Smooth muscle cell (in vitro differentiated cells): ENCODE measurements around the gene KANTR. TPM values are rescaled to one million over a fixed set of nuclear protein-coding genes. Genes with fewer than 3 reads are reported as not detected.

ENCODE experiments used
- DNase-seq: peaks from one replicate; lab custom pipeline; 2025; ENCODE audit not compliant: unreplicated experiment; lab: John Stamatoyannopoulos, UW
- H2AFZ ChIP-seq: fragments of 200-600 bp; sonication (generic); 2 replicates; pipeline ENCODE4 v1.6.0; 2016; ENCODE audit warnings: antibody characterized with exemption, low read depth, mild to moderate bottlenecking
- H3F3A ChIP-seq: fragments of 200-600 bp; sonication (generic); 2 replicates; pipeline ENCODE4 v1.6.0; 2017; ENCODE audit warnings: antibody characterized with exemption, low read depth
- H3K27ac ChIP-seq: fragments of 200-600 bp; sonication (generic); 2 replicates; pipeline ENCODE4 v1.5.1; 2016; ENCODE audit warnings: low read depth, mild to moderate bottlenecking
- H3K27me3 ChIP-seq: fragments of 200-600 bp; sonication (generic); 2 replicates; pipeline ENCODE4 v1.6.1; 2016; ENCODE audit warnings: low read depth, mild to moderate bottlenecking
- H3K36me3 ChIP-seq: fragments of 200-600 bp; sonication (generic); 2 replicates; pipeline ENCODE4 v1.5.1; 2016; ENCODE audit warnings: low read depth
- H3K4me1 ChIP-seq: fragments of 200-600 bp; sonication (generic); 2 replicates; pipeline ENCODE4 v1.5.1; 2016; ENCODE audit warnings: low read depth
- H3K4me2 ChIP-seq: fragments of 200-600 bp; sonication (generic); 2 replicates; pipeline ENCODE4 v1.6.0; 2016; ENCODE audit warnings: mild to moderate bottlenecking
- H3K4me3 ChIP-seq: fragments of 200-600 bp; sonication (generic); 2 replicates; pipeline ENCODE4 v1.5.1; 2016; ENCODE audit warnings: mild to moderate bottlenecking
- H3K79me2 ChIP-seq: fragments of 200-600 bp; sonication (generic); 2 replicates; pipeline ENCODE4 v1.6.0; 2016; ENCODE audit warnings: low read depth, mild to moderate bottlenecking
- H3K9ac ChIP-seq: fragments of 200-600 bp; sonication (generic); 2 replicates; pipeline ENCODE4 v1.6.0; 2016; ENCODE audit warnings: low read depth
- H3K9me3 ChIP-seq: fragments of 200-600 bp; sonication (generic); replicated peaks from 2 replicates; pipeline ENCODE4 v1.5.1; 2016; ENCODE audit warnings: low read depth
- H4K20me1 ChIP-seq: fragments of 200-600 bp; sonication (generic); 2 replicates; pipeline ENCODE4 v1.6.0; 2016; ENCODE audit warnings: low read depth
- WGBS: methylation state at CpG from one replicate; pipeline ENCODE4 v1.1.7; 2016; ENCODE audit warnings: low lambda C conversion rate; 5-methylcytosine and 5-hydroxymethylcytosine counted together
- polyA plus RNA-seq: library from polyadenylated mRNA; unstranded; fragments of >200 nt; fragmentation: Nextera tagmentation; extraction: Ambion mirVana; gene quantifications from 2 replicates; pipeline ENCODE4 v1.2.1, GENCODE V29; 2016
- total RNA-seq: library from RNA; depleted of rRNA; stranded (reverse); fragments of >200 nt; gene quantifications from 2 replicates; pipeline ENCODE4 v1.2.3, GENCODE V29; 2014
- TF ChIP-seq, protein P1 (sequence below): fragments of 200-600 bp; sonication (generic); IDR thresholded peaks from 2 replicates; pipeline ENCODE4 v1.5.1; 2017; ENCODE audit warnings: borderline replicate concordance, mild to moderate bottlenecking, antibody characterized with exemption; ENCODE audit not compliant: insufficient read depth, poor library complexity, severe bottlenecking

The KANTR gene
- total and polyA plus RNA-seq, 2 experiments from 2014 or later, result 2.6 to 7.9 TPM

DNA sequence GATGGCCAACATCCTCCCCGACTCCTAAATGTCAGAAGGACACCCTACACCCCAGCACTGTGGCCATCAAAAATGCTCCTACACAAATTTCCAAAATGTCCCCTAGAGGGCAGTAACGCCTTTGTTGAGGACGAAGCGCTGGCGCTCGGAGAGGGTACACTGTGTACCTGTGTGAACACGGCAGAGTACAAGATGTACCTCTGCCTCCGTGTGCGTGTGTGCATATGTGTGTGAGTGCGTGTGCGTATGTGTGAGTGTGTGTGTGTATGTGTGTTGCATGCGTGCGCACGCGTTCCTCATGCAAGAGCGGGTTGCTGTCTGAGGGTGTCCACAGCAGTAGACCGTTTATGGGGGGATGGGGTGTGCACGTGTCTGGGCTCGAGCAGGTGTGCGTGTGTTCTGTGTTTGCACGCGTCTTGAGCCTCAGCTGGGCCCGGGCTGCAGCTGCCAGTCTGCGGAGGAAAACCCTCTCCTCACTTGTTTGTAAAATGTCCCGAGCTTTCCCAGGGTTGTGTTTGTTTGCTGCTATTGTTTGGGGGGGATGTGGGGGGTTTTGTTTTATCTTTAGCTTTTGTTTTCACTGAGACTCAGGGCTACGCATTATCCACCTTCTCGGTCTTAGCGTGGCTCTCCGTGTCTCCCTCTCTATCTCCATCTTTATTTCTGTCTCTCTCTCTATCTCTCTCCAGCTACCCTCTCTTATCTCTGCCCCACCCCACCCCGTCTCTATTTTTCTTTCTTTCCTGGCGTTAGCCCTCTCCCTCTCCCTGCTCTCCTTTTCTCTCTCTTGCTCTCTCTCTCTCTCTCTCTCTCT lies 22.1 kb upstream of the KANTR start:
- no peak for DNase-seq
- H3K4me1 ChIP-seq, result peaks cover 3% of the 10 kb centered on the region
- H3K9me3 ChIP-seq, result no peaks in the 10 kb centered on the region
- H2AFZ ChIP-seq, result no peak overlapping the region
- no peaks in the 10 kb centered on the region for H3F3A ChIP-seq
- peaks cover 7% of the 10 kb centered on the region for H4K20me1 ChIP-seq
- no peak overlapping the region for H3K27ac ChIP-seq
- peak overlapping the region; percentile 50 for H3K4me2 ChIP-seq
- H3K79me2 ChIP-seq, result no peaks in the 10 kb centered on the region
- WGBS, result 49% methylated on average over 31 of the region's 31 CpGs
- H3K27me3 ChIP-seq, result no peaks in the 10 kb centered on the region
- TF ChIP-seq, protein P1, sequence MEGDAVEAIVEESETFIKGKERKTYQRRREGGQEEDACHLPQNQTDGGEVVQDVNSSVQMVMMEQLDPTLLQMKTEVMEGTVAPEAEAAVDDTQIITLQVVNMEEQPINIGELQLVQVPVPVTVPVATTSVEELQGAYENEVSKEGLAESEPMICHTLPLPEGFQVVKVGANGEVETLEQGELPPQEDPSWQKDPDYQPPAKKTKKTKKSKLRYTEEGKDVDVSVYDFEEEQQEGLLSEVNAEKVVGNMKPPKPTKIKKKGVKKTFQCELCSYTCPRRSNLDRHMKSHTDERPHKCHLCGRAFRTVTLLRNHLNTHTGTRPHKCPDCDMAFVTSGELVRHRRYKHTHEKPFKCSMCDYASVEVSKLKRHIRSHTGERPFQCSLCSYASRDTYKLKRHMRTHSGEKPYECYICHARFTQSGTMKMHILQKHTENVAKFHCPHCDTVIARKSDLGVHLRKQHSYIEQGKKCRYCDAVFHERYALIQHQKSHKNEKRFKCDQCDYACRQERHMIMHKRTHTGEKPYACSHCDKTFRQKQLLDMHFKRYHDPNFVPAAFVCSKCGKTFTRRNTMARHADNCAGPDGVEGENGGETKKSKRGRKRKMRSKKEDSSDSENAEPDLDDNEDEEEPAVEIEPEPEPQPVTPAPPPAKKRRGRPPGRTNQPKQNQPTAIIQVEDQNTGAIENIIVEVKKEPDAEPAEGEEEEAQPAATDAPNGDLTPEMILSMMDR, result peak; percentile 49
- peak overlapping the region; percentile 36 for H3K4me3 ChIP-seq
- H3K36me3 ChIP-seq, result no peaks in the 10 kb centered on the region
- H3K9ac ChIP-seq, result no peak overlapping the region

DNA sequence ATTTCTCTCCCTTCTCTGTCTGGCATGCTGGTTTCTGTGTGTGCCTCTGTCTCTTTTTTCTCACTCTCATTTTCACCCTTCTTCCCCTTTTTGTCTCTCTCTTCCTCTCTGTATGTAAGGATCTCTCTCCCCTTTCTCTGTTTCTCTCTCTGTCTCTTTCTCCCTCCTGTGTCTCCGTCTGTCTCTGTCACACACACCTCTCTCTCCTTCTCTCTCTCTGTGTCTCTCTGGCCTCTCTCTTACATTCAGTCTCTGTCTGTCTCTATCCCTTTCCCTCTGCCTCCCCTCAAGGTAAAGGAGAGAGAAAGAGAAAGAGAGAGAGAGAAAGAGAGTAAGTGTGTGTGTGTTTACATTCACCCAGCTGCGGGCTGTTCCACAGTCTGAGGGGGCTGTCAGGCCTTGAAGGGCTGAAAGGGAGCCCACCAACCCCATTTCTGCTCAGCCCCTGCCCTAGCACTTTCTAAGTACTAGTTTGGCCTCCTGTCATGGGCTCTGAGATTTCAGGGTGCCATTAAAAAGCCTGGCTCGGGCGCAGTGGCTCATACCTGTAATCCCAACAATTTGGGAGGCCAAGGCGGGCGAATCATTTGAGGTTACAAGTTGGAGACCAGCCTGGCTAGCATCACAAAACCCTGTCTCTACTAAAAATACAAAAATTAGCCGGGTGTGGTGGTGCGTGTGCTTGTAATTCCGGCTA lies 21.4 kb upstream of the KANTR start:
- Histone ChIP-seq H3K9ac (no peak overlapping the region), H3K36me3 (no peaks in the 10 kb centered on the region), H3K27me3 (no peaks in the 10 kb centered on the region), H3K9me3 (no peaks in the 10 kb centered on the region), H3K4me1 (peaks cover 3% of the 10 kb centered on the region), H3K4me3 (no peak overlapping the region), H3F3A (no peaks in the 10 kb centered on the region), H3K27ac (no peak overlapping the region), H3K79me2 (no peaks in the 10 kb centered on the region), H3K4me2 (no peak overlapping the region), H4K20me1 (peaks cover 7% of the 10 kb centered on the region), H2AFZ (no peak overlapping the region)
- WGBS, result 84% methylated on average over 9 of the region's 9 CpGs
- no peak for DNase-seq
- TF ChIP-seq, protein P1, result no peak

DNA sequence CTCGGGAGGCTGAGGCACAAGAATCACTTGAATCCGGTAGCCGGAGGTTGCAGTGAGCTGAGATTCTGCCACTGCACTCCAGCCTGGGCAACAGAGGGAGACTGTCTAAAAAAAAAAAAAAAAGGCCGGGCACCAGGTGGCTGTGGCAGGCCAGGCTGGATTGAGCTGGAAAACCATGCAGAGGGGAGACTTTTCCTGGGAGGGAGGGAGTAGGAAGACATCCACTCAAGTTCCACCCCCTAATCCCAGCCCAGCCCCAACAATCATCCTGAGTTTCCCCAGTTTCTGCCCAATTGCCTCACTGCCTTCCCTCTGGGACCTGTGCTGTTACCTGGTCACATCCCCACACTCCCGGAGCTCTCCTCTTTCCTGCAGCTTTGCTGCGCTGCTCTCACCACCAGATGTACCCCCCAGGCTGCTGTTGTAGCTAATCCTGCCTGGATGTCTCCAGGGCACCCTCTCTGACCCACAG lies 20.8 kb upstream of the KANTR start:
- Histone ChIP-seq H3K27me3 (no peaks in the 10 kb centered on the region), H3K9me3 (no peaks in the 10 kb centered on the region), H3K9ac (no peak overlapping the region), H4K20me1 (peaks cover 7% of the 10 kb centered on the region), H3F3A (no peaks in the 10 kb centered on the region), H3K36me3 (no peaks in the 10 kb centered on the region), H3K4me3 (no peak overlapping the region), H2AFZ (no peak overlapping the region), H3K4me1 (peaks cover 3% of the 10 kb centered on the region), H3K79me2 (no peaks in the 10 kb centered on the region), H3K4me2 (no peak overlapping the region), H3K27ac (no peak overlapping the region)
- TF ChIP-seq, protein P1, result no peak
- no peak for DNase-seq
- 82% methylated on average over 6 of the region's 6 CpGs for WGBS
